ENCODE data around the gene ZSCAN18. TPM values are rescaled to one million over a fixed set of nuclear protein-coding genes. Genes with fewer than 3 reads are reported as not detected.

The ZSCAN18 gene
- total RNA-seq, 1 experiment from 2014 or later, result 45.8 TPM

DNA sequence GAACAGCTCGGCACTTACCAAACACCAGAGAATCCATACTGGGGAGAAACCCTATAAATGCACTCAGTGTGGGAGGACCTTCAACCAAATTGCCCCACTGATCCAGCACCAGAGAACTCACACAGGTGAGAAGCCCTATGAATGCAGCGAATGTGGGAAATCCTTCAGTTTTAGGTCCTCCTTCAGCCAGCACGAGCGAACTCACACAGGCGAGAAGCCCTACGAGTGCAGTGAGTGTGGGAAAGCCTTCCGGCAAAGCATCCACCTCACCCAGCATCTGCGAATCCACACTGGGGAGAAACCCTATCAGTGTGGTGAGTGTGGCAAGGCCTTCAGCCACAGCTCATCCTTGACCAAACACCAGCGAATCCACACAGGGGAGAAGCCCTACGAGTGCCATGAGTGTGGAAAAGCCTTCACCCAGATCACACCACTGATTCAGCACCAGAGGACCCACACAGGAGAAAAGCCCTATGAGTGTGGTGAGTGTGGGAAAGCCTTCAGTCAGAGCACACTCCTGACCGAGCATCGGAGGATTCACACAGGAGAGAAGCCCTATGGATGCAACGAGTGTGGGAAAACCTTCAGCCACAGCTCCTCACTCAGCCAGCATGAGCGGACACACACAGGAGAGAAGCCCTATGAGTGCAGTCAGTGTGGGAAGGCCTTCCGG lies 30.7 kb downstream of the ZSCAN18 start:
- H3K27me3 Mint-ChIP-seq (ENCODE audit: unreplicated experiment), result no peaks in the 10 kb centered on the region
- DNase-seq, result no peak
- no peak overlapping the region for H3K27ac Mint-ChIP-seq (ENCODE audit: unreplicated experiment)
- no peak overlapping the region for H3K4me3 Mint-ChIP-seq (ENCODE audit: low read depth, unreplicated experiment)
- H3K36me3 Mint-ChIP-seq (ENCODE audit: insufficient read depth, unreplicated experiment), result no peaks in the 10 kb centered on the region
- peaks cover 20% of the 10 kb centered on the region for H3K9me3 Mint-ChIP-seq (ENCODE audit: low read depth, unreplicated experiment)
- CTCF ChIA-PET, result no interaction called here
- intact Hi-C loops (cut with micrococcal nuclease; ENCODE audit: unreplicated experiment), result no loop called here
- no peaks in the 10 kb centered on the region for H3K4me1 Mint-ChIP-seq (ENCODE audit: low read depth, unreplicated experiment)
- BruUV-seq (replicated peaks), result no TSS peak
- TF ChIP-seq, protein P1, sequence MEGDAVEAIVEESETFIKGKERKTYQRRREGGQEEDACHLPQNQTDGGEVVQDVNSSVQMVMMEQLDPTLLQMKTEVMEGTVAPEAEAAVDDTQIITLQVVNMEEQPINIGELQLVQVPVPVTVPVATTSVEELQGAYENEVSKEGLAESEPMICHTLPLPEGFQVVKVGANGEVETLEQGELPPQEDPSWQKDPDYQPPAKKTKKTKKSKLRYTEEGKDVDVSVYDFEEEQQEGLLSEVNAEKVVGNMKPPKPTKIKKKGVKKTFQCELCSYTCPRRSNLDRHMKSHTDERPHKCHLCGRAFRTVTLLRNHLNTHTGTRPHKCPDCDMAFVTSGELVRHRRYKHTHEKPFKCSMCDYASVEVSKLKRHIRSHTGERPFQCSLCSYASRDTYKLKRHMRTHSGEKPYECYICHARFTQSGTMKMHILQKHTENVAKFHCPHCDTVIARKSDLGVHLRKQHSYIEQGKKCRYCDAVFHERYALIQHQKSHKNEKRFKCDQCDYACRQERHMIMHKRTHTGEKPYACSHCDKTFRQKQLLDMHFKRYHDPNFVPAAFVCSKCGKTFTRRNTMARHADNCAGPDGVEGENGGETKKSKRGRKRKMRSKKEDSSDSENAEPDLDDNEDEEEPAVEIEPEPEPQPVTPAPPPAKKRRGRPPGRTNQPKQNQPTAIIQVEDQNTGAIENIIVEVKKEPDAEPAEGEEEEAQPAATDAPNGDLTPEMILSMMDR (IDR thresholded peaks at IDR 0.05; ENCODE audit: unreplicated experiment), result no peak

DNA sequence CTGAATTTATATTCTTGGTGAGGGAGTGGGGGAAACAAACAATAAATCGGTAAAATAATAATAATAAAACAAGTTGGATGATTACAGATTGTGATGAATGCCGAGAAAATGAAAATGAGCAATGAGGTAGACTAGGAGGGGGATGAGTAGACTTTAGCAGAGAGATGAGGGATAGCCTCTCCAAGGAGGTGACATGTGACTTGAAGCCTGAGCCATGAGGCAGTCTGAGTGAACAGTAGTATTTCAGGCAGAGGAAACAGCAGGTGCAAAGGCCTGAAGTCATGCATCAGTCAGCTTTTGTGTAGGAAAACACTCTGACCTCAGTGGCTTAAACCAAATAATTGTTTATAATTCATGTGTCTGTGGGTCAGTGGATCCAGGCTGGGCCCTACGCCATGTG lies 34.3 kb downstream of the ZSCAN18 start:
- no peaks in the 10 kb centered on the region for H3K27me3 Mint-ChIP-seq (ENCODE audit: unreplicated experiment)
- intact Hi-C loops (cut with micrococcal nuclease; ENCODE audit: unreplicated experiment), result no loop called here
- TF ChIP-seq, protein P1 (IDR thresholded peaks at IDR 0.05; ENCODE audit: unreplicated experiment), result no peak
- H3K9me3 Mint-ChIP-seq (ENCODE audit: low read depth, unreplicated experiment), result peaks cover 21% of the 10 kb centered on the region
- no peak for DNase-seq
- no peaks in the 10 kb centered on the region for H3K4me1 Mint-ChIP-seq (ENCODE audit: low read depth, unreplicated experiment)
- CTCF ChIA-PET, result interaction anchor here (0.6 kb wide), 1 partner anchor 340 kb away, joined by 3 read pairs; no protein-coding TSS in a partner anchor
- no peak overlapping the region for H3K27ac Mint-ChIP-seq (ENCODE audit: unreplicated experiment)
- H3K4me3 Mint-ChIP-seq (ENCODE audit: low read depth, unreplicated experiment), result no peak overlapping the region
- peaks cover 5% of the 10 kb centered on the region for H3K36me3 Mint-ChIP-seq (ENCODE audit: insufficient read depth, unreplicated experiment)
- no TSS peak for BruUV-seq (replicated peaks)

DNA sequence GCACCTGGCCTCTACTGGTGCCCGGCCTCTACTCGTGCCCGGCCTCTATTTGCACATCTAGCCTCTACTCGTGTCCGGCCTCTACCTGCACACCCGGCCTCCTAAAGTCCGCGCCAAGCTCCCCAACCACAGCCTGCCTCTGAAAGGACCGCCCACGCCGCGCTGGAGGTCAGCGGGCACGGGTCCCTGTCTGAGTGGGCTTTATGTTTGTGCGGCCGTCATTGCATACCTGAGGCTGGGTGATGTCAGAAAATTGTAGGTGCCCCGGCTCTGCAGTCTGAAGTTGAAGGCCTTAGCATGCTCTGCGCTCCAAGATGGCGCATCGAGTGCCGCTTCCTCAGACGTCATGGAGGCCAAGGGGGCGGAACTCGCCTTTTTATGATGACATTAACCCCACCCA lies 37.8 kb downstream of the ZSCAN18 start:
- Mint-ChIP-seq H3K9me3 (ENCODE audit: low read depth, unreplicated experiment) (peaks cover 12% of the 10 kb centered on the region), H3K4me3 (ENCODE audit: low read depth, unreplicated experiment) (no peak overlapping the region), H3K36me3 (ENCODE audit: insufficient read depth, unreplicated experiment) (peaks cover 7% of the 10 kb centered on the region), H3K27me3 (ENCODE audit: unreplicated experiment) (no peaks in the 10 kb centered on the region), H3K4me1 (ENCODE audit: low read depth, unreplicated experiment) (no peaks in the 10 kb centered on the region), H3K27ac (ENCODE audit: unreplicated experiment) (no peak overlapping the region)
- no peak for DNase-seq
- BruUV-seq (replicated peaks), result no TSS peak
- intact Hi-C loops (cut with micrococcal nuclease; ENCODE audit: unreplicated experiment), result no loop called here
- CTCF ChIA-PET, result no interaction called here
- TF ChIP-seq, protein P1 (IDR thresholded peaks at IDR 0.05; ENCODE audit: unreplicated experiment), result no peak

DNA sequence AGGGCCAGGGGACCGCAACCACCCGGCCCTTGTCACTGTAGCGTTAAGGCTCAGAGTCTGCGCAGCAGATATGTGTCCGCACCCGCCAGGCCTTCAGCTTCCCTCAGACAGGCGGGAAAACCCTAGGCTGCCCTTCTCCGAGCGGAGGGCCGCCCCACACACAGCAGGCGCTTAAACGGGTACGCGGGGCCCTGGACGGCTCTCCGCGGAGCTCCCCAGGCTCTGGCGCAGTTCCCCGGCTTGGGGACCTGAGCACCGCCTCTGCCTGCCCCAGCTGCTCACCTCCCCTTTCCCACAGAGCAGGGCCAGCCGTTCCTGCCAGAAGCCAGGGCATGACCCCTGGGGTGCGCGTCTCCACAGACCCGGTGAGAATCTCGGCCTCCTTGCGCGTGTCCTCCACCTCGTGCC lies 38.4 kb downstream of the ZSCAN18 start:
- CTCF ChIA-PET, result no interaction called here
- TF ChIP-seq, protein P1 (IDR thresholded peaks at IDR 0.05; ENCODE audit: unreplicated experiment), result no peak
- Mint-ChIP-seq H3K36me3 (ENCODE audit: insufficient read depth, unreplicated experiment) (peaks cover 9% of the 10 kb centered on the region), H3K27ac (ENCODE audit: unreplicated experiment) (no peak overlapping the region), H3K4me1 (ENCODE audit: low read depth, unreplicated experiment) (no peaks in the 10 kb centered on the region), H3K27me3 (ENCODE audit: unreplicated experiment) (no peaks in the 10 kb centered on the region), H3K4me3 (ENCODE audit: low read depth, unreplicated experiment) (no peak overlapping the region), H3K9me3 (ENCODE audit: low read depth, unreplicated experiment) (peaks cover 10% of the 10 kb centered on the region)
- intact Hi-C loops (cut with micrococcal nuclease; ENCODE audit: unreplicated experiment), result no loop called here
- BruUV-seq (replicated peaks), result no TSS peak
- DNase-seq, result no peak
